Choroid plexus epithelial cell (primary cell): ENCODE measurements around the gene SSC4D.
"Not testable (repeated sequence)": the region's sequence is repeated elsewhere in the genome, so short reads cannot be mapped to it uniquely, and the experiment has no call there.

Source experiments
- DNase-seq: peaks from one replicate; pipeline ENCODE4 v3.0.0-alpha.2; 2010; ENCODE audit warnings: low read depth
- H3K4me3 ChIP-seq: 2 replicates; pipeline ENCODE4 v1.5.1; 2011; ENCODE audit warnings: low read depth, mild to moderate bottlenecking, control low read depth, low read length, moderate library complexity
- CTCF ChIP-seq: conservative IDR thresholded peaks from 2 replicates; pipeline ENCODE4 v1.5.1; 2011; ENCODE audit warnings: low read depth, mild to moderate bottlenecking, control low read depth, inconsistent platforms, low read length, moderate library complexity

The SSC4D gene

GRCh38 chr7:76394957-76395356 lies 14.5 kb downstream of the SSC4D start:
- no peak overlapping the region for H3K4me3 ChIP-seq
- no peak for TF ChIP-seq CTCF
- DNase-seq, result no peak

- TF ChIP-seq CTCF, result no peak
- DNase-seq, result peak; percentile 84
- peak overlapping the region; percentile 77 for H3K4me3 ChIP-seq
These were observed 16.1 kb downstream of the SSC4D start for GRCh38 chr7:76393116-76394031.

GRCh38 chr7:76392531-76393115 lies 16.9 kb downstream of the SSC4D start:
- DNase-seq, result no peak
- peak overlapping the region; percentile 53 for H3K4me3 ChIP-seq
- no peak for TF ChIP-seq CTCF

GRCh38 chr7:76390092-76390491 lies 19.4 kb downstream of the SSC4D start:
- H3K4me3 ChIP-seq, result no peak overlapping the region
- DNase-seq, result no peak
- no peak for TF ChIP-seq CTCF

- H3K4me3 ChIP-seq, DNase-seq: not testable (repeated sequence)
These were observed 21.7 kb downstream of the SSC4D start for GRCh38 chr7:76387789-76388188.

- no peak overlapping the region for H3K4me3 ChIP-seq
- DNase-seq, result no peak
- TF ChIP-seq CTCF, result no peak
These were observed 22.7 kb downstream of the SSC4D start for GRCh38 chr7:76386691-76387260.

GRCh38 chr7:76383089-76383944 lies 26.2 kb downstream of the SSC4D start:
- no peak overlapping the region for H3K4me3 ChIP-seq
- TF ChIP-seq CTCF, result no peak
- peak; percentile 34 for DNase-seq
